ENCODE measurements around the gene KRTAP4-16. TPM values are rescaled to one million over a fixed set of nuclear protein-coding genes. Genes with fewer than 3 reads are reported as not detected.

The KRTAP4-16 gene
- total RNA-seq = not detected

GRCh38 chr17:41101586-41102259 lies at the start of gene KRTAP4-16:
Gene KRTAP4-16 (minus strand): TSS chr17:41102209. CDS start chr17:41102209, 0 bp downstream.

GRCh38 chr17:41149652-41149985 lies 47.6 kb upstream of the KRTAP4-16 start, which contains the start of gene KRTAP4-5:
Gene KRTAP4-5 (minus strand): TSS chr17:41149825. CDS start chr17:41149767, 58 bp downstream.

GRCh38 chr17:41140360-41141131 lies 38.5 kb upstream of the KRTAP4-16 start, which contains the start of gene KRTAP4-6:
Gene KRTAP4-6 (minus strand): TSS chr17:41140544. CDS start chr17:41140487, 57 bp downstream.

GRCh38 chr17:41123991-41124371 lies 22.0 kb upstream of the KRTAP4-16 start, which contains the start of gene KRTAP4-12:
Gene KRTAP4-12 (minus strand): TSS chr17:41124182. CDS start chr17:41124122, 60 bp downstream.

GRCh38 chr17:41117846-41118386 lies 15.9 kb upstream of the KRTAP4-16 start, which contains the start of gene KRTAP4-11:
Gene KRTAP4-11 (minus strand): TSS chr17:41118373. CDS start chr17:41118315, 58 bp downstream.

GRCh38 chr17:41105347-41105746 lies 3.3 kb upstream of the KRTAP4-16 start, which contains the start of gene KRTAP4-9:
Gene KRTAP4-9 (plus strand): TSS chr17:41105389. CDS start chr17:41105389, 0 bp downstream.

GRCh38 chr17:41098042-41098441 lies 4.0 kb downstream of the KRTAP4-16 start, which contains the start of gene KRTAP4-8:
Gene KRTAP4-8 (minus strand): TSS chr17:41098142. CDS start chr17:41098084, 58 bp downstream.

GRCh38 chr17:41084100-41084856 lies 17.7 kb downstream of the KRTAP4-16 start, which contains the start of gene KRTAP4-7:
Gene KRTAP4-7 (plus strand): TSS chr17:41084150. CDS start chr17:41084207, 57 bp downstream.

GRCh38 chr17:41065829-41066624 lies 36.0 kb downstream of the KRTAP4-16 start, which contains the start of gene KRTAP2-4:
Gene KRTAP2-4 (minus strand): TSS chr17:41065879. CDS start chr17:41065845, 34 bp downstream.

GRCh38 chr17:41060052-41060604 lies 41.9 kb downstream of the KRTAP4-16 start, which contains the start of gene KRTAP2-3:
Gene KRTAP2-3 (minus strand): TSS chr17:41060114. CDS start chr17:41060050, 64 bp downstream.

GRCh38 chr17:41055130-41055529 lies 46.9 kb downstream of the KRTAP4-16 start, which contains the start of gene KRTAP2-2:
Gene KRTAP2-2 (minus strand): TSS chr17:41055230. CDS start chr17:41055211, 19 bp downstream.

Other genes starting within 250 kb of the KRTAP4-16 start
- gene KRT12, start 235.0 kb downstream of the KRTAP4-16 start, total RNA-seq = 50.0 TPM
- gene KRT20, start 217.0 kb downstream of the KRTAP4-16 start, total RNA-seq = not detected
- gene KRT23, start 164.6 kb downstream of the KRTAP4-16 start, total RNA-seq = 9.0 TPM
- 0.44 TPM for gene KRT39, start 135.3 kb downstream of the KRTAP4-16 start, total RNA-seq
- 1.4 TPM for gene KRT40, start 117.9 kb downstream of the KRTAP4-16 start, total RNA-seq
- gene KRTAP3-3, start 108.0 kb downstream of the KRTAP4-16 start, total RNA-seq = not detected
- not detected for gene KRTAP3-2, start 102.3 kb downstream of the KRTAP4-16 start, total RNA-seq
- gene KRTAP3-1, start 93.1 kb downstream of the KRTAP4-16 start, total RNA-seq = not detected
- not detected for gene KRTAP1-5, start 75.0 kb downstream of the KRTAP4-16 start, total RNA-seq
- not detected for gene KRTAP1-4, start 72.0 kb downstream of the KRTAP4-16 start, total RNA-seq
- gene KRTAP1-3, start 67.3 kb downstream of the KRTAP4-16 start, total RNA-seq = not detected
- not detected for gene KRTAP1-1, start 60.8 kb downstream of the KRTAP4-16 start, total RNA-seq
- not detected for gene KRTAP2-1, start 54.9 kb downstream of the KRTAP4-16 start, total RNA-seq
- not detected for gene KRTAP2-2, start 47.0 kb downstream of the KRTAP4-16 start, total RNA-seq
- gene KRTAP2-3, start 42.1 kb downstream of the KRTAP4-16 start, total RNA-seq = not detected
- gene KRTAP2-4, start 36.3 kb downstream of the KRTAP4-16 start, total RNA-seq = not detected
- not detected for gene KRTAP4-7, start 18.1 kb downstream of the KRTAP4-16 start, total RNA-seq
- not detected for gene KRTAP4-8, start 4.1 kb downstream of the KRTAP4-16 start, total RNA-seq
- not detected for gene KRTAP4-9, start 3.2 kb upstream of the KRTAP4-16 start, total RNA-seq
- not detected for gene KRTAP4-11, start 16.2 kb upstream of the KRTAP4-16 start, total RNA-seq
- not detected for gene KRTAP4-12, start 22.0 kb upstream of the KRTAP4-16 start, total RNA-seq
- not detected for gene KRTAP4-6, start 38.3 kb upstream of the KRTAP4-16 start, total RNA-seq
- not detected for gene KRTAP4-5, start 47.6 kb upstream of the KRTAP4-16 start, total RNA-seq
- not detected for gene KRTAP4-4, start 58.5 kb upstream of the KRTAP4-16 start, total RNA-seq
- not detected for gene KRTAP4-3, start 66.0 kb upstream of the KRTAP4-16 start, total RNA-seq
- gene KRTAP4-2, start 76.0 kb upstream of the KRTAP4-16 start, total RNA-seq = not detected
- gene KRTAP4-1, start 82.7 kb upstream of the KRTAP4-16 start, total RNA-seq = not detected
- gene KRTAP9-1, start 87.7 kb upstream of the KRTAP4-16 start, total RNA-seq = not detected
- gene KRTAP9-2, start 124.4 kb upstream of the KRTAP4-16 start, total RNA-seq = not detected
- gene KRTAP9-3, start 130.2 kb upstream of the KRTAP4-16 start, total RNA-seq = not detected
- 0.44 TPM for gene KRTAP9-8, start 135.8 kb upstream of the KRTAP4-16 start, total RNA-seq
- gene KRTAP9-4, start 147.5 kb upstream of the KRTAP4-16 start, total RNA-seq = not detected
- not detected for gene KRTAP9-9, start 153.2 kb upstream of the KRTAP4-16 start, total RNA-seq
- not detected for gene KRTAP9-6, start 163.2 kb upstream of the KRTAP4-16 start, total RNA-seq
- gene KRTAP9-7, start 173.5 kb upstream of the KRTAP4-16 start, total RNA-seq = not detected
- not detected for gene KRTAP29-1, start 200.6 kb upstream of the KRTAP4-16 start, total RNA-seq
- gene KRTAP16-1, start 207.1 kb upstream of the KRTAP4-16 start, total RNA-seq = not detected
- not detected for gene KRTAP17-1, start 213.5 kb upstream of the KRTAP4-16 start, total RNA-seq
- not detected for gene KRT33A, start 248.6 kb upstream of the KRTAP4-16 start, total RNA-seq

All from camera-type eye (tissue), 1 donor.